ENCODE data around the gene UBE2L5. TPM values are rescaled to one million over a fixed set of nuclear protein-coding genes. Genes with fewer than 3 reads are reported as not detected.

UBE2L5 gene
- total and polyA plus RNA-seq, 11 donors, result 0.32 TPM; not detected in 10

GRCh38 chr13:30465593-30466357 lies 43.5 kb downstream of the UBE2L5 start, which contains the start of gene HMGB1:
TSS of gene HMGB1 (minus strand) at chr13:30465936. CDS start at chr13:30463680, 2,256 bp downstream.
- H3K27me3 ChIP-seq, result no peaks in the 10 kb centered on the region
- peaks cover 2 to 39% (median 29%) of the 10 kb centered on the region in 12 donors for H3K4me1 ChIP-seq
- H3K36me3 ChIP-seq, result peaks cover 0 to 23% (median 18%) of the 10 kb centered on the region in 9 donors
- DNase-seq (peak; percentile 98 to 99 (median 99)), ATAC-seq (peak; percentile 96 to 99 (median 98))
- intact Hi-C loops (cut with DNase I), result loop anchor here in 9 of 10 donors (1.0 to 10.0 kb wide), 16 partner anchors 43 to 579 kb away; partner anchors contain the start of genes USPL1 (in 7 of the 9), KATNAL1 (in 1 of the 9) and UBE2L5 (in 1 of the 9)
- peak; percentile 94 to 98 for TF ChIP-seq POLR2A (IDR thresholded peaks at IDR 0.05)
- TF ChIP-seq, protein P1, sequence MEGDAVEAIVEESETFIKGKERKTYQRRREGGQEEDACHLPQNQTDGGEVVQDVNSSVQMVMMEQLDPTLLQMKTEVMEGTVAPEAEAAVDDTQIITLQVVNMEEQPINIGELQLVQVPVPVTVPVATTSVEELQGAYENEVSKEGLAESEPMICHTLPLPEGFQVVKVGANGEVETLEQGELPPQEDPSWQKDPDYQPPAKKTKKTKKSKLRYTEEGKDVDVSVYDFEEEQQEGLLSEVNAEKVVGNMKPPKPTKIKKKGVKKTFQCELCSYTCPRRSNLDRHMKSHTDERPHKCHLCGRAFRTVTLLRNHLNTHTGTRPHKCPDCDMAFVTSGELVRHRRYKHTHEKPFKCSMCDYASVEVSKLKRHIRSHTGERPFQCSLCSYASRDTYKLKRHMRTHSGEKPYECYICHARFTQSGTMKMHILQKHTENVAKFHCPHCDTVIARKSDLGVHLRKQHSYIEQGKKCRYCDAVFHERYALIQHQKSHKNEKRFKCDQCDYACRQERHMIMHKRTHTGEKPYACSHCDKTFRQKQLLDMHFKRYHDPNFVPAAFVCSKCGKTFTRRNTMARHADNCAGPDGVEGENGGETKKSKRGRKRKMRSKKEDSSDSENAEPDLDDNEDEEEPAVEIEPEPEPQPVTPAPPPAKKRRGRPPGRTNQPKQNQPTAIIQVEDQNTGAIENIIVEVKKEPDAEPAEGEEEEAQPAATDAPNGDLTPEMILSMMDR (IDR thresholded peaks at IDR 0.05), result no peak
- peak within 1 kb of the TSS; percentile 70 to 99 (median 94) for H3K4me3 ChIP-seq
- no peaks in the 10 kb centered on the region for H3K9me3 ChIP-seq
- WGBS, 4 donors, result 0 to 1% (median 1%) methylated on average over 26 to 57 of the region's 57 CpGs
- peak within 1 kb of the TSS; percentile 98 to 100 (median 100) for H3K27ac ChIP-seq

DNA sequence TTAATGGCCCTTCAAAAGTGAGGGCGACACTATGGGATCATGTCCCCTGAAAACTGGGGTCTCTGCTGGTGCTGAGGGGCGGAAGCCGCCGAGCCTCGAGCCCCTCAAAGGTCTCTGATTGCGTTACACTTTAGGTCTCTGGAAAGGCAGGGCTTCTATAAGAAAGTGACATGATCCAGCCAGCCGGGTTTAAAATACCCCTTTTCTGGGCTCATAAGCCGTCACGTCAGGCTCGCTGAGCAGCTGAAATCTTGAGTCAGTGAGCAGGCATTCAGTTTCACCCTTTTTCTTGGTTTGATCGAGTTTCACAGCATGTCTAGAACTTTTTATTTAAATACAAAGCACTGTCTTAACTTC lies 44.0 kb downstream of the UBE2L5 start:
- WGBS, 4 donors, result 2 to 10% (median 6%) methylated on average over 10 to 11 of the region's 11 CpGs
- ATAC-seq (no peak), DNase-seq (no peak)
- Histone ChIP-seq H3K27ac (no peak overlapping the region), H3K27me3 (no peaks in the 10 kb centered on the region), H3K4me1 (peaks cover 2 to 38% (median 29%) of the 10 kb centered on the region in 12 donors), H3K9me3 (no peaks in the 10 kb centered on the region), H3K36me3 (peaks cover 0 to 20% (median 18%) of the 10 kb centered on the region in 9 donors), H3K4me3 (peak overlapping the region in 5 of 12 donors; percentile 88 to 99 (median 97))
- TF ChIP-seq, protein P1 (IDR thresholded peaks at IDR 0.05), result no peak
- TF ChIP-seq POLR2A (IDR thresholded peaks at IDR 0.05), result no peak
- intact Hi-C loops (cut with DNase I), result loop anchor here in 8 of 10 donors (2.0 to 10.0 kb wide), 14 partner anchors 44 to 578 kb away; partner anchors contain the start of genes USPL1 (in 2 of the 8), KATNAL1 (in 1 of the 8) and UBE2L5 (in 1 of the 8)

DNA sequence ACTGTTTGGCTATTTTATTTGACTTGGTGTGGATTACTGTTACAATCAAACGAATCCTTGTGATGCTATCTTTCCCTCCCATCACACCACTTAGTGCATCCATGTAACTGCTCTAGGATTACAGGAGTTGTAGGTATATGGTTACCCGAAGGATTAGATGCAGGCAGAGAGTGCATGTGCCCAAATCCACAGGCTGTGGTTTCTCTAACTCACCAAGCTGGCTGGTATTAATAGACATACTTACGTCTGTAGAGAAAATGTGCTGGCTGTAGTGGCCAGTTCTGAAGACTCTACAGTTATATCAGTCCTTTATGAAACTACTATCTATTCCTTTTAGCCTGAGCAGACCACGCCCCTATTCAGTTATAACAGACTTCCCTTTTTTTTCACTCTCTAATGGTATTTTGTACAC lies 44.6 kb downstream of the UBE2L5 start:
- Histone ChIP-seq H3K27me3 (no peaks in the 10 kb centered on the region), H3K36me3 (peaks cover 0 to 15% (median 13%) of the 10 kb centered on the region in 9 donors), H3K27ac (no peak overlapping the region), H3K4me3 (no peak overlapping the region), H3K4me1 (peaks cover 2 to 33% (median 26%) of the 10 kb centered on the region in 12 donors), H3K9me3 (no peaks in the 10 kb centered on the region)
- intact Hi-C loops (cut with DNase I), result loop anchor here in 8 of 10 donors (2.0 to 10.0 kb wide), 14 partner anchors 45 to 578 kb away; partner anchors contain the start of genes USPL1 (in 2 of the 8), KATNAL1 (in 1 of the 8) and UBE2L5 (in 1 of the 8)
- TF ChIP-seq POLR2A (IDR thresholded peaks at IDR 0.05), result no peak
- TF ChIP-seq, protein P1 (IDR thresholded peaks at IDR 0.05), result no peak
- WGBS, 4 donors, result 33 to 49% (median 41%) methylated on average over 4 of the region's 4 CpGs
- DNase-seq (no peak), ATAC-seq (no peak)

DNA sequence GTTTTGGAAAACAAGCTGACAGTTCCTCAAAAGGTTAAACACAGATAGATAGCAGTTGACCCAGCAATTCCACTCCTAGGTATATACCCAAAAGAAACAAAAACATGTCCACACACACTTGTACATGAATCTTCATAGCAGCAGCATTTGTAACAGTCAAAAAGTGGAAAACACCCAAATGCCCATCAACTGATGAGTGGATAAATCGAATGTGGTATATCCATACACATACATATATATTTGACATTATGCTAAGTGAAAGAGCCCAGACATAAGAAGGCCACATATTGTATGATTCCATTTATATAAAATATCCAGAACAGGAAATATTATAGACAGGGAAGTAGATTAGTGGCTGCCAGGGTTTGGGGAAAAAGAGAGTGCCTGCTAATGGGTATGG lies 51.4 kb downstream of the UBE2L5 start:
- Histone ChIP-seq H3K27ac (no peak overlapping the region), H3K4me3 (no peak overlapping the region), H3K4me1 (no peaks in the 10 kb centered on the region), H3K9me3 (no peaks in the 10 kb centered on the region), H3K36me3 (no peaks in the 10 kb centered on the region), H3K27me3 (no peaks in the 10 kb centered on the region)
- 93 to 99% (median 98%) methylated on average over 1 of the region's 1 CpG for WGBS, 4 donors
- DNase-seq (no peak), ATAC-seq (no peak)
- TF ChIP-seq, protein P1 (IDR thresholded peaks at IDR 0.05), result no peak
- no peak for TF ChIP-seq POLR2A (IDR thresholded peaks at IDR 0.05)
- intact Hi-C loops (cut with DNase I), result loop anchor here in 2 of 10 donors (10.0 kb wide), 1 partner anchor 91 kb away; no protein-coding TSS in a partner anchor

Data from heart left ventricle (tissue), 16 donors.